CD14-positive monocyte (primary cell): Measurements from ENCODE around the gene PLEKHO1. TPM values are rescaled to one million over a fixed set of nuclear protein-coding genes. Genes with fewer than 3 reads are reported as not detected.

ENCODE experiments used
- DNase-seq, 3 donors: peaks; one replicate each; pipeline ENCODE4 v3.0.0-alpha.2; 2011 to 2022
- H2AFZ ChIP-seq: 2 replicates; pipeline ENCODE4 v1.6.0; 2012; ENCODE audit warnings: mild to moderate bottlenecking, low read depth, low read length, inconsistent platforms; ENCODE audit not compliant: insufficient read depth, poor library complexity, severe bottlenecking
- H3K27ac ChIP-seq, 2 donors: 1 replicate in 1 of 2; 2 replicates in 1 of 2; pipeline ENCODE4 v1.5.1; 2012 to 2013; ENCODE audit warnings: low read length in 2 of 2, control low read depth in 1 of 2, inconsistent platforms in 1 of 2, low read depth in 1 of 2, mild to moderate bottlenecking in 1 of 2
- H3K27me3 ChIP-seq, 2 donors: one replicate each; pipeline versions ENCODE4 v1.6.0 to v1.6.1; 2011 to 2013; ENCODE audit warnings: low read length in 2 of 2; ENCODE audit not compliant: control insufficient read depth in 2 of 2, insufficient read depth in 2 of 2
- H3K36me3 ChIP-seq, 2 donors: replicated peaks in 1 of 2; 1 replicate in 1 of 2; 2 replicates in 1 of 2; pipeline versions ENCODE4 v1.5.1 to v1.6.1; 2012 to 2013; ENCODE audit warnings: low read length in 2 of 2, control low read depth in 1 of 2, inconsistent platforms in 1 of 2, mild to moderate bottlenecking in 1 of 2; ENCODE audit not compliant: insufficient read depth in 2 of 2, control insufficient read depth in 1 of 2
- H3K4me1 ChIP-seq, 2 donors: 1 replicate in 1 of 2; 2 replicates in 1 of 2; pipeline versions ENCODE4 v1.5.1 to v1.6.1; 2012 to 2013; ENCODE audit warnings: low read length in 2 of 2, control low read depth in 1 of 2, inconsistent platforms in 1 of 2, mild to moderate bottlenecking in 1 of 2, moderate library complexity in 1 of 2; ENCODE audit not compliant: insufficient read depth in 2 of 2, control insufficient read depth in 1 of 2
- H3K4me2 ChIP-seq: replicated peaks from 2 replicates; pipeline ENCODE3; 2012; ENCODE audit warnings: low read length, moderate library complexity, mild to moderate bottlenecking; ENCODE audit not compliant: poor library complexity, severe bottlenecking; ENCODE audit errors: extremely low read depth
- H3K4me3 ChIP-seq, 3 experiments: fragments of 200-600 bp in 1 of 3; sonication (generic) in 1 of 3; replicated peaks in 1 of 3; 1 replicate in 2 of 3; 2 replicates in 1 of 3; pipeline ENCODE4 v1.5.1; 2011 to 2013; ENCODE audit warnings: low read length in 3 of 3, mild to moderate bottlenecking in 3 of 3, control low read depth in 2 of 3, low read depth in 2 of 3, inconsistent platforms in 1 of 3, moderate library complexity in 1 of 3
- H3K79me2 ChIP-seq: 2 replicates; pipeline ENCODE4 v1.6.0; 2012; ENCODE audit warnings: mild to moderate bottlenecking, control low read depth, inconsistent platforms, low read length, moderate library complexity; ENCODE audit not compliant: insufficient read depth
- H3K9ac ChIP-seq: 2 replicates; pipeline ENCODE4 v1.6.0; 2017; ENCODE audit warnings: low read length, mild to moderate bottlenecking; ENCODE audit not compliant: insufficient read depth, poor library complexity, severe bottlenecking
- H3K9me3 ChIP-seq, 2 donors: replicated peaks in 1 of 2; 1 replicate in 1 of 2; 2 replicates in 1 of 2; pipeline versions ENCODE4 v1.5.1 to v1.6.1; 2012 to 2013; ENCODE audit warnings: low read length in 2 of 2, control low read depth in 1 of 2; ENCODE audit not compliant: control insufficient read depth in 1 of 2, insufficient read depth in 1 of 2
- H4K20me1 ChIP-seq: 2 replicates; pipeline ENCODE4 v1.6.0; 2012; ENCODE audit warnings: mild to moderate bottlenecking, low read length, control low read depth, moderate library complexity; ENCODE audit not compliant: insufficient read depth
- H3K27ac Mint-ChIP-seq, 7 donors: one replicate each; pipeline ENCODE4 v1.8.0; 2020; ENCODE audit warnings: mild to moderate bottlenecking in 7 of 7, mixed read lengths in 7 of 7, moderate library complexity in 6 of 7, inconsistent platforms in 2 of 7
- H3K27me3 Mint-ChIP-seq, 3 donors: one replicate each; pipeline ENCODE4 v1.8.0; 2021 to 2022; ENCODE audit warnings: low read depth in 3 of 3, mild to moderate bottlenecking in 3 of 3, mixed read lengths in 3 of 3, moderate library complexity in 3 of 3, inconsistent platforms in 1 of 3
- H3K36me3 Mint-ChIP-seq, 2 donors: one replicate each; pipeline ENCODE4 v1.8.0; 2020; ENCODE audit warnings: mixed read lengths in 2 of 2, inconsistent platforms in 1 of 2, mild to moderate bottlenecking in 1 of 2
- H3K4me1 Mint-ChIP-seq: one replicate; pipeline ENCODE4 v1.8.0; 2020; ENCODE audit warnings: mild to moderate bottlenecking, mixed read lengths
- H3K4me3 Mint-ChIP-seq, 2 donors: one replicate each; pipeline ENCODE4 v1.8.0; 2020; ENCODE audit warnings: mild to moderate bottlenecking in 2 of 2, mixed read lengths in 2 of 2, moderate library complexity in 1 of 2
- H3K9me3 Mint-ChIP-seq, 7 donors: one replicate each; pipeline ENCODE4 v1.8.0; 2020 to 2022; ENCODE audit warnings: mixed read lengths in 7 of 7, mild to moderate bottlenecking in 6 of 7, moderate library complexity in 6 of 7, inconsistent platforms in 2 of 7
- WGBS: methylation state at CpG from one replicate; pipeline ENCODE4 v1.1.5; 2013; ENCODE audit warnings: missing lambda C conversion rate; ENCODE audit not compliant: insufficient coverage; 5-methylcytosine and 5-hydroxymethylcytosine counted together
- intact Hi-C, 2 donors: fragments of 100-400 bp; cut with micrococcal nuclease; formaldehyde crosslinking; loops; one replicate each; pipeline versions ENCODE4 v1.15.0 to v1.15.1; 2023
- polyA plus RNA-seq, 3 donors: library from polyadenylated mRNA; depleted of rRNA in 1 of 3; unstranded in 2 of 3; stranded (reverse) in 1 of 3; fragments of 300-500 nt in 2 of 3; fragments of >200 nt in 1 of 3; fragmentation: Illumina TruSeq in 2 of 3; gene quantifications; 1 replicate in 2 of 3; 2 replicates in 1 of 3; pipeline ENCODE4 v1.2.3, GENCODE V29; 2012 to 2021
- TF ChIP-seq, protein P1 (sequence below): fragments of 200-600 bp; IDR thresholded peaks from one replicate; pipeline ENCODE4 v1.8.0; 2022; ENCODE audit warnings: antibody characterized with exemption, mild to moderate bottlenecking

PLEKHO1 gene
- polyA plus RNA-seq, 3 donors = 87.2 to 170 (median 110) TPM

DNA sequence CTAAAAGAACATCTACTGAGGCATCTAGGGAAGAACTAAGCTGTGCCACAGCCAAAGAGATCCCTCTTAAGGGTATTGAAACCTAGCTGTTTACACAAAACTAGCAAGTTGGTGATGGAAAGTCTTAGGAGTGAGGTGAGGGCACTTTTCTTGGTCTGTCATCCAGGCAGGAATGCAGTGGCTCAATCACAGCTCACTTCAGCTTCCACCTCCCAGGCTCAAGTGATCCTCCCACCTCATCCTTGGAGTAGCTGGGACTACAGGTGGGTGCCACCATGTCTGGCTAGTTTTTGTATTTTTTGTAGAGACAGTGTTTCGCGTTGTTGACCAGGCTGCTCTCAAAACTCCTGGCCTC lies 2.4 kb downstream of the PLEKHO1 start:
- H3K9ac ChIP-seq = peak overlapping the region; percentile 88
- Mint-ChIP-seq H3K4me1 (peaks cover 81% of the 10 kb centered on the region), H3K4me3 (peak overlapping the region; percentile 99), H3K27me3 (peaks cover 9 to 19% (median 12%) of the 10 kb centered on the region in 3 donors), H3K9me3 (peaks cover 0 to 2% (median 0%) of the 10 kb centered on the region in 7 donors), H3K27ac (peak overlapping the region in 5 of 7 donors; percentile 87 to 97 (median 91)), H3K36me3 (peaks cover 61 to 68% of the 10 kb centered on the region in 2 donors)
- H2AFZ ChIP-seq = no peak overlapping the region
- TF ChIP-seq, protein P1, sequence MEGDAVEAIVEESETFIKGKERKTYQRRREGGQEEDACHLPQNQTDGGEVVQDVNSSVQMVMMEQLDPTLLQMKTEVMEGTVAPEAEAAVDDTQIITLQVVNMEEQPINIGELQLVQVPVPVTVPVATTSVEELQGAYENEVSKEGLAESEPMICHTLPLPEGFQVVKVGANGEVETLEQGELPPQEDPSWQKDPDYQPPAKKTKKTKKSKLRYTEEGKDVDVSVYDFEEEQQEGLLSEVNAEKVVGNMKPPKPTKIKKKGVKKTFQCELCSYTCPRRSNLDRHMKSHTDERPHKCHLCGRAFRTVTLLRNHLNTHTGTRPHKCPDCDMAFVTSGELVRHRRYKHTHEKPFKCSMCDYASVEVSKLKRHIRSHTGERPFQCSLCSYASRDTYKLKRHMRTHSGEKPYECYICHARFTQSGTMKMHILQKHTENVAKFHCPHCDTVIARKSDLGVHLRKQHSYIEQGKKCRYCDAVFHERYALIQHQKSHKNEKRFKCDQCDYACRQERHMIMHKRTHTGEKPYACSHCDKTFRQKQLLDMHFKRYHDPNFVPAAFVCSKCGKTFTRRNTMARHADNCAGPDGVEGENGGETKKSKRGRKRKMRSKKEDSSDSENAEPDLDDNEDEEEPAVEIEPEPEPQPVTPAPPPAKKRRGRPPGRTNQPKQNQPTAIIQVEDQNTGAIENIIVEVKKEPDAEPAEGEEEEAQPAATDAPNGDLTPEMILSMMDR = no peak
- peaks cover 69% of the 10 kb centered on the region for H4K20me1 ChIP-seq
- peak overlapping the region; percentile 89 to 94 (median 93) for H3K4me3 ChIP-seq
- peaks cover 95% of the 10 kb centered on the region for H3K79me2 ChIP-seq
- H3K4me1 ChIP-seq = peaks cover 66 to 79% of the 10 kb centered on the region in 2 donors
- no peaks in the 10 kb centered on the region for H3K27me3 ChIP-seq
- H3K9me3 ChIP-seq = no peaks in the 10 kb centered on the region
- intact Hi-C loops = no loop called here
- peak overlapping the region in 1 of 2 donors; percentile 97 for H3K27ac ChIP-seq
- peak in 1 of 3 donors; percentile 3 for DNase-seq
- WGBS = no CpG with 5 or more reads among the region's 2 CpGs
- H3K36me3 ChIP-seq = peaks cover 48 to 53% of the 10 kb centered on the region in 2 donors
- peak overlapping the region; percentile 86 for H3K4me2 ChIP-seq

DNA sequence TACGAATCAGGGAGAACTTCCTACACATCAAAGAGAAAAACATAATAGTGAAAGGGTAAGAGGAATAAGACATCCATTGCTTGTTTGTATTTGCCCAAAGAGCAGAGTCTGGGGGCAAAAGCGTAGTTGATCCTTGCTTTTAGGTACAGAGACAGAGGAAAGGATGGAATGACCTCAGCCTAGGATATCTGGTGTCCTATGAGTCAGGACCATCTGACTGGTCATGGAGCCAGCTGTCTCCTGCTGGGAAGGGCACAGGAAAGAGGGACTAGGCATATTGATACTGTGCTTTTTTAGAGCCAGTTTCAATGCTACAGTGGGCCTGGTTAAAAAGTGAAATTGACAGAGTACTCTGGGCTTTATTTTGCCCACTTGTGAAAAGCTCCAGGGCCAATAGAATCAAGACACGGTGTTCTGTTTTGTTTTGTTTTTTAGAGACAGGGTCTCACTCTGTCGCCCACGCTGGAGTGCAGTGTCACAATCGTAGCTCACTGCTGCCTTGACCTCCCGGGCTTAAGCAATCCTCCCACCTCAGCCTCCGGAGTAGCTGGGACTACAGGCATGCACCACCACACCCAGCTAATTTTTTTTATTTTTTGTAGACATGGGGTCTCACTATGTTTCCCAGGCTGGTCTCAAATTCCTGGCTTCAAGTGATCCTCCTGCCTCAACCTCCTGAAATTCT lies 3.2 kb downstream of the PLEKHO1 start:
- Mint-ChIP-seq H3K4me1 (peaks cover 81% of the 10 kb centered on the region), H3K27me3 (peaks cover 1 to 14% (median 11%) of the 10 kb centered on the region in 3 donors), H3K27ac (peak overlapping the region in 5 of 7 donors; percentile 35 to 78 (median 70)), H3K36me3 (peaks cover 69 to 72% of the 10 kb centered on the region in 2 donors), H3K9me3 (peaks cover 0 to 2% (median 0%) of the 10 kb centered on the region in 7 donors), H3K4me3 (peak overlapping the region; percentile 68 to 87)
- H3K36me3 ChIP-seq = peaks cover 56 to 61% of the 10 kb centered on the region in 2 donors
- H3K9ac ChIP-seq = no peak overlapping the region
- peak overlapping the region; percentile 86 for H3K4me2 ChIP-seq
- peaks cover 76% of the 10 kb centered on the region for H4K20me1 ChIP-seq
- H3K27me3 ChIP-seq = no peaks in the 10 kb centered on the region
- DNase-seq = peak in 1 of 3 donors; percentile 48
- H3K27ac ChIP-seq = peak overlapping the region in 1 of 2 donors; percentile 97
- peaks cover 98% of the 10 kb centered on the region for H3K79me2 ChIP-seq
- peak overlapping the region; percentile 10 to 94 (median 93) for H3K4me3 ChIP-seq
- WGBS = 100% methylated on average over 1 of the region's 8 CpGs
- H3K9me3 ChIP-seq = no peaks in the 10 kb centered on the region
- TF ChIP-seq, protein P1 = no peak
- intact Hi-C loops = no loop called here
- peaks cover 71 to 79% of the 10 kb centered on the region in 2 donors for H3K4me1 ChIP-seq
- H2AFZ ChIP-seq = no peak overlapping the region
